Endometrium (tissue), 2 donors: ENCODE data around the gene PRKCE.
"Not testable (repeated sequence)": the region's sequence is repeated elsewhere in the genome, so short reads cannot be mapped to it uniquely, and the experiment has no call there.

ENCODE experiments used
- FAIRE-seq: peaks from 2 replicates; lab custom pipeline; 2012; peaks lifted over from hg19 to GRCh38; lab: Jason Lieb, UNC
- donor health status: control.
- donor health status: control.

The PRKCE gene

DNA sequence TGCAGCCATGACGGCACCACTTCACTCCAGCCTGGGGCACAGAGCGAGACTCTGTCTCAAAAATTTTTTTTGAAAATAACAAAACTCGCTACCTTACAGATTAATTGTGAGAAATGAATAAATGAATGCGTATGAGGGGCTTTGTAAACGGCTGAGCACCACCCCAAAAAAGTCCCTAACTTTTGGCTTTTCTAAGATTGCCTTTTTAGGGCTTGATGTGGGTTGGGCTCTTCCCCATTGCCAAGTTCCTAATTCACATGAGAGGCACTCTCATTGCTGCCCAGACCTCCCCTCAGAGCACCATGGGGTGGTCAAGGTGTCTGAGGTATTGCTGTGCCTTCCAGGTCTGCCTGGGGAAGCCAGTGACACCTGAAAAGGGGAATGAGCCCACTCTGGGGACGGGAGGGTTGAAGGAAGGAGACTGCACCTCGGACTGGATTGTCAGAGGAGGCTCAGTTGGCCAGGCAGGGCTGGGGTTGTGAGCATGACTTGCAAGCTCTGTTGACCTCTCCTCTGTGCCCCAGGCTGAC is 186.4 kb downstream of the PRKCE start:
- no peak for FAIRE-seq

DNA sequence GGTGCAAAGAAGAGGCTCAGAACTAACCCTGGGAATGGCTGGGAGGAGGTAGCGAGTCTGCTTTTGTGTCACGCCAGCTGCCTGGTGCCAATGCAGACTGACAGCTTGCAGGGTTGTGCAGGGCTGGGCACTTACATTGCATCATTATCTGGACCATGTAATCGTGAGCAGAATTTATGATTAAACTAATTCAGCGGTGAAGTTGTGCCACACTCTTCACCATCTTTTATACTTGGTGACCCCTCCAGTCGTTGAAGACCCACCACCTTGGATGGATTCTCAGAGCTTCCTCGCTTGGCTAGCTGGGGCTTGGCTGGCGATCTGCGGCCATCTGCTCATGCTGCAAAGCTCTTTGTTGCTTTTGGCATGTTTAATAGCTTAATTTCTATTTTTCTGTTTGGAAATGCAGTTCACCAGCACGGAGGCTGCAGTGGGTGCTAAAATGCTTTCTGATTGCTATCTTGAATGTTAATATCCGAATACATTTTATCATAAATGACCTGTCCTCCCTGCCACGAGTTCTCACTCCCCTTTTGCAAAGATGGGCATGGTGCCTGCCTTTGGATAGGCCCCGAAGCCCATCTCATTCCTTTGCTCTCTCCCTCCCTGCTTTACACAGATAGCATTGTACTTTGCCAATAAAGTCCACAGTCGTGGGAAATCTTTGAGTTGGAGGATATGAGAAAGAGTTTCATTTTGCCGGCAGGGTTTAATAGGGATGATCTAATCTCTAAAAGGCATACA is 188.2 kb downstream of the PRKCE start:
- FAIRE-seq = no peak

DNA sequence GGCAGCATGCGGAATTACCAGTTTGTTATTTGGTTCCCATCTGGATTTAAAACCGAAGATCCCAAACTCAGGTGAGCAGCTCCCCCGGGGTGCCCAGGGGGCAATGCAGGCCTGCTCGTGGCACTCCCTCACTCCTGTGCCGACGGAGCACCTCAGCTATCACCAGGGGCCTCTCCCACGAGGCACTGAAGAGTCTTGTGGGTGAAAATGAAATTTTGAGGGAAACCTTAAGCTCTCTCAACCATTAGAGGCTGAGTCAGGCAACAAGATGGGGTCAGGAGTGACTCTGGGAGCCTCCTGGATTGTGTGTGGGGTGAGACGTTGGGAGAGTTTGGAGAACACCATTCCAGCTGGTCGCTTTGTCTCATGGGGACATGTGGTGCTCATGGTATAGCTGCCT is 189.0 kb downstream of the PRKCE start:
- no peak for FAIRE-seq

DNA sequence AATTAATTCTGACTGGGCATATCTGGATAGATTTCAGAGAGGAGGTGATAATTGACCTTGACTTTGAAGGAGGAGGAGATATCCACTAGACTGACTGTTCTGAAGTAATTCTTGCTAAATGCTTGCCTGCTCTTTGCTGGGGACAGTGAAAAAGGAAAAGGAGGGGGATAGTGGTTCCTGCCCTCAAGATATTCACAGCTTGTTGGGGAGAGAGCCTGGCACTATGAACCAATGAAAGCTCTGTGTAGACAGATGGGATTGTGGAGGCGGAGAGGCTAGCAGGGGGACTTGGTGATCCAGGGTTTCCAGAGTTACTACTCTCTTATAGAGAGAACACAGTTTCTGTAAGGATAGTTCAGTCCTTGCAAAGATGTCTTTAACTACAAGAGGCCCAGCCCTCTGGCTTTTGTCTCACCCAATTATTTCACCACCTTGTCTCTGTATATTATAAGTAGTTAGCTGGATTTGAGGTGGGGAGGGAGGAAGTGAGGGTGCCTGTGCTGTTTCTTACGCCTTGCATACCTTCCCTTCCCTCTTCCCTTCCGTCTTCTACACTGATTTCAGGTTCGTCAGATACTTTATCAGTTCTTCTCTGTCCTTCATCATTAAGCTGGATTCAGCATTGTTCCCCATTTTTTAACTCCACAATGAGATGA is 190.4 kb downstream of the PRKCE start:
- FAIRE-seq = no peak

DNA sequence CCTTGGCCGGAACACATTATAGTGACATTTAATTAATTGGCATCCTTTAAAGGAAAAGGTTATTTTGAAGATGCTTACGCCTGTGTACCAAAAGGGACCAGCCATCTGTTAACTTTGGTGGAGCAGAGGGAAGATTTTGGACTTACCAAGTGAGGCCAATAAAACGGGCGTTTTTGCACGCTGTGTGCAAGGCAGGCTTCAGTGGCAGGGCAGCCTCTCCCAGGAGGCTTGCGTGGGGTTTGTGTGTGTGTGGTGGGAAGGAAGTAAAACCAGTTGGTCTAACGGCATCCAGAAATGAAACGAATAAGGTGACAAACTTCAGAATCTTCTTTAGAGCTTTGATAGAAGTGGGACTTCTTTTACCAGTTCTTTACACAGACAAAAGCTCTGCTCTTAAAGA is 191.7 kb downstream of the PRKCE start:
- no peak for FAIRE-seq

DNA sequence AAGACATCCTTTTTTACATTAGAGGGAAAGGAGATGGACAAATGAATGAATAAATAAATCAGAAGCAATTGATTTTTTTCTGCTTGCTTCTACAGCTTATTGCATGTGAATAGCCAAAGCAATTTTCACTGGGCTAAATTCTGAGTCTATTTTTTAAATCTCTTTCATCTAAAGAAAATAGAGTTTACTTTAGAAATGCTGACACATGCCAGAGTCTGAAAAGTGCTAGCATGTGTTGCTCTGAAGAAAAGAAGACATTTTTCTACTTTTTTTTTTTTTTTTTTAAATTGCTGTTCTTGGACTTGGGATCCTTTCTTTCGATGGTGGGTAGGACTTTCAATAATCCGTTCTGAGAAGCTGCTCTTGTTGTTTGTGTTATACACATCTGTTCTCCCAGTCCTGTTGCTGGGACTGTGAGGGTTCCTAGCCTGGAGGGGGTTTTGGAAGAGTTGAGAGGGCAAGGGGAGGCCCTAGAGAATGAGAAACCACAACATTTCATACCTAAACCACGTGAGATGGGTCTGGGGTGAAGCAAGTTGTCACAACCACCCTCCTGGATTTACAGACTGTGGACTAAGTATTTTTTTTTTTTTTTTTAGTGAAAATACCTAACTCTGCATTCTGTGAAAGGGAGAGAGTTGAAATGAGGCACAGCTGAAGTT is 193.5 kb downstream of the PRKCE start:
- FAIRE-seq = no peak

DNA sequence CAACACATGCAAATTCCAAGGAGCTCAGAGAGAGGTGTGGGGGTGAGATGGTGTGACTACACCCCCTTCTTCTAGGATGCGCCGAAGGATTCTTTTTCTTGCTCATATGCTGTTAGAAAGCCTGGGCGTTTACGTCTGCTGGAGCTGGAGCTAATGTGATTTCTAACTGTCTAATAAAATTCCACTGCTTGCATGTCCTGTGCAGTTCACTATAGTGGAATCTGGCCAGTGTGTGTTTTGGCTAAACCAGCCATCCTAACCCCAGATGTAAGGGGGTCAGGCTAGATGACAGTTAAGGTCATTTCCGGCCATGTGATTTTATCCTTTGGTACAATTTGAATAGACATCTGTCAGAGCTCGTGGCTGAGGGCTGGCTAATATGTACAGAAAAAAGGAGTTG is 194.1 kb downstream of the PRKCE start:
- no peak for FAIRE-seq

DNA sequence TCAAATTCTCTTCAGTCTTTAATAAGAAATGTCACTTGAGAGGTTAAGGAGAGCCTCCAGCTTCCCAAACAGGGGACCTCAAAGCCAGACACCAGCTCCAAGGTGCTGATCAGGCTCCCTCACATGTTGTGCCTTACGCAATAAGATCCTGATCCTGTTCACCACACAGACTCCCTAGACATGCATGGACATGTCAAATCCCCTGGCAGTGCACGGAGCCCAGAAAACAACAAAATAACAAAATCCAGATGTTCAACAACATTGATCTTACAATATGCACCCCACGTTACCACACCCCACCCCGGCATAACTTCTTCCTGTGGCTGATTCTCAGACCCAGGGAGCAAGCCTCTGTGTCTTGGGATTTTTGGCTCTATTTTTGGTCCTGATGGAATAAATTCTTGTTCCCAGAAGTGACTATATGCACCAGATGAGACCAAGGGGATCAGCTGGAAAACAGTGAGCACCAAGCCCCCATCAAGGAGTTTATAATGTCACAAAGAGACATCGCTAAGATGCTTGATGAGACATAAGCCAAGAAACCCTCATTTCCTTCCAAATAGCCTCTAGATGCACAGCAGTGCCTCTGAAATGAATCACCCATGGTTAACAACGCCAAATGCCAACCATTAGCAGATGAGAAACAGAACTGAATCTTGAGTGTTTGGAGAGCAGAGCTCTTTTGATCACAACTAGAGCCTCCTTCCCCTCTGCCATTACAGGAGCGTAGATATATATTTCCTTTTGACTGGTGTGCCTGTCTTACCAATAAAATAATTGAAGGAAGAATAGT is 198.2 kb downstream of the PRKCE start:
- no peak for FAIRE-seq

DNA sequence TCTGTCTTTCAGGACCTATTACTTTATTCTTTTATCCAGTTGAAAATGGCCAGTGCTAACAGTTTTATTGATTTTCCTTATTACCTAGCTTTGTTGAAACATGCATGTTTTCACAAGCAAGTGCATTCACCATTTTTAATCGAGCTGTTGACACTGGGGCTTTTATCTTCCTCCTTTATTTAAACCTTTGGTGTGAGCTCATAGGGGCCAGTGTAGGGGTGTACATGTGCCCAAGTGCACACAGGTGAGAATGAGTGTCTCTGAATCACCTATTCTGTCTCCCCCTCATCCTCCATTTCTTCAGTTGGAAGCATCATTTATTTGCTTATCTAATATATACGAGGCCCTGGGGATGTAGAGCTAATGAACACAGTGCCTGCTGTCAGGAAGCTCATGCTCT is 199.1 kb downstream of the PRKCE start:
- FAIRE-seq = no peak

DNA sequence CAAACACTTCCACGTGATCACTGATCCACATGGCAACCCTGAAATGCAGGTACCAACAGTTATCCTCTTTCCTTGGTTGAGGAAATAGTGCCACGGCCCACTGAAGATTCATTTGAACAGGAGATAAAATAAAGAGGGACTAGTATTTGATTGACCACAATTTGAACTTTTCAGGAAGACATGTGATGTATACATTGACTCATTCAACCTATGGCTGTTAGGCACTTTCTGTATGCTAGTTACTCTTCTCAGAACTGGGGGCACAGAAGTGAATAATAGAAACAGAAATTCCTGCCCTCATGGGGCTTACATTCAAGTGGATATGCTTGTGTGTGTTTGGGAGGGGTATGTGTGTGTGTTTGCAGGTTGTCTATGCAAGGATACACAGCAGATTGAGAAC is 199.6 kb downstream of the PRKCE start:
- no peak for FAIRE-seq

DNA sequence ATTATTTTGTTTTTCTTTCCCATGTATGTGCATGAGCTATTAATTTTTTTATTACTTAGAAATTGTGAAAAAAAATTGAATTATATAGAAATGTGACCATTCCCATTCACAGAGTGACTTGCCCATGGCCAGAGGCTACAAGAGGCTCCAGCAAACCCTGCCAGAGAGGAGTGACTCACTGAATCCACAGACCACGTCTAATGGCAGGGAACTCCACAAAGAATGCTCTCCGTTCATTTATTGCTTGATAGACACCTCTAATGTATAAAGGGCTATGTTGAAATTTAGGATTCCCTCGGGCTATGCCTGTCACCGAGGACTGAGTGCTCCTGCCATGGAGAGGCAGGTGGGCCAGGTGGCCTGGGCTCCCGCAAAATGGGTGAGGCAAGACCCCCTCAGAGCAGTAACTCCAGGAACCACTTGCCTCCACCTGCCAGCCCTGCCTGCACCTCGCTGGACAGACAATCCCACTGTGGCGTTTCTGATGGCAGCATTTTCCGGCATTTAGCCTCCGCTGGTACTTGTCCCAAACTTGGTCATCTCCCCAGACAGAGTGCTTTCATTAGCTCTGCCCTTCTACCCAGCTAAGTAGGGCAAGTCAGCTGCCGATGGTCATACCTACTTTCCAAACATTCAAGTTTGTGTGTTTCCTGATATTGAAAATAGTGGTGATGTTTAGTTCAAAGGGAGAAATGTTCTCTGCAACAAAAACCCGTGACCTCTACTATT is 200.3 kb downstream of the PRKCE start:
- FAIRE-seq = no peak

DNA sequence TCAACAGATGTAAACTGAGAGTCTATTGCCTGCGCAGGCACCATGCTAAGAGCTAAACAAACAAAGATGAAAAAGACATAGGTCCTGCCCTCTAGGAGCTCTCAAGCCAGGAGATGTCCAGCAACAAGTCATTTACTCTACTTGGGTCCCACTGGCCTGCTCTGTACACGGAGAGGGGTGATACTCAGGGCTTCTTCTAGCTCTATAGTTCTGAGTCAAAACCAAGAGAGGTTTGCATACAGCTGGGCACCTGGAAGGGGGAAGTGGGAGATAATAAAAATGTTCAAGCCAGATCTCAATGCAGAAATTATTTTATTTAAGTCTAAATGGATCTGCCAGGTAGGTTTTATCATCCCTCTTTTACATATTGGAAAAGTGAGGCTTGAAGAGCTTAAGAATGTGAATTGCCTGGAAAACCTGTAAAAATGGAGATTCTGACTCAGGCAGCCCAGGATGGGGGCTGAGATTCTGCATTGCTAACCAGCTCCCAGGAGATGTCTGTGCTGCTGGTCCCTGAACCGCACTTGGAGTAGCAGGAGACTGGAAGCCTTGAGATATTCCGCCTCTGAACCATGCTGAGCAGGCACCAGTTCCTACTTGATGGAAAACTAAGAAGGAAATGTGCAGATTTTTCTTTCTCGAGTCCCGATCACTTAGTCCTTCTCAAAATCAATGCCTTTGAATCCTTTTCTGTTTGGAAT is 201.1 kb downstream of the PRKCE start:
- FAIRE-seq = no peak

DNA sequence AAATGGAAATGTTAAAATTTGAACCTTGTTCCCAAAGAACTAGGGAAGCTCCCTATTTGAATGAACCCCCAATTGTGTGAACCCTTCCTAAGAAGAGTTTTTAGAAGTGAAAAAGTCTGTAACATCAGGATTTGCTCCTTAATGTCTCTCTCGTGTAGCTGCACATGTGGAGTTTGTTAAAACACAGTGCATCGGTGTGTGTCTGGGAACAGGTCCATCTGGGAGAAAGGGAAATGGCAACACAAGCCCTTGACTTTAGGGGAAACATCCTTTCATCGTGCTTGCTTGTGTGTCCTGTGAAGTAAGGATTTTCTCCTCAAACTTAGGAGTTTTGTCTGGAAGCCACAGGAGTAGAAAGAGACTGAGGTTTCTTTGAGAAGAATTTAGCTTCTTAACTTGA is 203.9 kb downstream of the PRKCE start:
- no peak for FAIRE-seq

DNA sequence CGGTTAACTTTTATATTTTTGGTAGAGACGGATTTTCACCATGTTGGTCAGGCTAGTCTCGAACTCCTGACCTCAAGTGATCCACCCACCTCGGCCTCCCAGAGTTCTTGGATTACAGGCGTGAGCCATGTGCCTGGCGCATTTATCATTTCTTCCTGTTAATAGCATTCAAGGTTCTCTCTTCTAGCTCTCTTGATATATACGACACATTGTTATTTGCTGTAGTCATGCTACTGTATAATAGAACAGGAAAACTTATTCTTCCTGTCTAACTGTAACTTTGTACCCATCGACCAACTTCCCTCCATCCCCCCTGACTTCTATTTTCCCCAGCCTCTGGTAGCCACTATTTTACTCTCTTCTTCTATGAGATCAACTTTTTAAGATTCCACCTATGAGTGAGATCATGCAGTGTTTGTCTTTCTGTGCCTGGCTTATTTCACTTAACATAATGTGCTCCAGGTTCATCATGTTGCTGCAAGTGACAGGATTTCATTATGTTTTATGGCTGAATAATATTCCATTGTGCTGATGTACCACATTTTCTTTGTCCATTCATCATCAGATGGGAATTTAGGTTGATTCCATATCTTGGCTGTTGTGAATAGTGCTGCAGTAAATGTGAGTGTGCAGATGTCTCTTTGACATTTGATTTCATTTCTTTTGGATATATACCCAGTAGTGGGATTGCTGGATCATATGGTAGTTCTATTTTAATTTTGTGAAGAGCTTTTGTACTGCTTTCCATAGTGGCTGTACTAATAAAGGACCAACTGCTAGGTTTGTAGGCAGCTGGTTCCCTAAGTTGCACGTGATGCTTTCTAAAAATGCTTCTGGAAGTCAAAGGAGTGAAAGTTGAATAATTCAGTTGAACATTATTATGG is 205.2 kb downstream of the PRKCE start:
- FAIRE-seq = no peak

DNA sequence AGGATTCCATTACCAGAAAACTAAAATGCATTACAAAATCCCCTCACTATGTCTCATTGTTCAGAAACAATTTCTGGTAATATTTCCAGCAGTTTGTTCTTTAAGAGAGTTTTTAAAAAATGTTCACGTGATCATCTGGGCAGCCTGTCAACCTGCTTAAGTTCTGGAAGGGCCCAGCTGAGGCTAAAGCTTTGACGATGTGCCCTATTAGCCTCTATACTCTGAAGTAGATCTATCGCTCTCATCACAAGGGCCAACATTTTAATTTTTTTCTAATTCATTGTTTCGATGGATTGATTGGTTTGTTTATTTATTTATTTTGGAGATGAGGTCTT is 205.8 kb downstream of the PRKCE start:
- no peak for FAIRE-seq

DNA sequence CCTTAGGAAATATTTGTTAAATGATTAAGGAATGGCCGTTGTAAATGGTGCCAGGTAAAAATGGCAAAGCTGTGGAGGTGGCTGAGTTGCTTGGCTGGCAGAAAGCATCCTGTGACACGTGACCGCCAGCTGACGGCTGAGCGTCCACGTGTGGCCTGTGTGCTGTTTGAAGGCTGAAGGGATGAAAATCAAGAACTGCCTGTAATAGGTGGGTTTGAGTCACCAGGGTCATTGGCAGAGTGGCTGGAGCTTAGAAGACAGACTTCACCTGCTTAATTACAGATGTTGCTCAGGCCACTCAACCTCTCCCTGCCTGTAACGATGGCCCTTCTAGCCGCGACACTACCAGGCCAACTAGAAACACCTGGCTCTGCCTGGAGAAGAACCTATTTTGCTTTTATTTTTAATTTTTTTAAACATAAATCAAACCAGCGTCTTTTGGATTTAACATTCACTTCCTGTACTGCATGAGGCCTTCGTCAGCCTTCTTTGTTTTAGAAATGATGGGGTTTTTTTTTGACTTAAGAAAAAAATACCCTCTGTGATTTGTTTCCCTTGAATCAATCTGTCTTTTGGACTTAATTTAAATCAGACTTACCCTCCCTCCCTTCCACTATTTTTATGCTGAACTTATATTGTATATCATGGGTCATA is 206.5 kb downstream of the PRKCE start:
- no peak for FAIRE-seq

DNA sequence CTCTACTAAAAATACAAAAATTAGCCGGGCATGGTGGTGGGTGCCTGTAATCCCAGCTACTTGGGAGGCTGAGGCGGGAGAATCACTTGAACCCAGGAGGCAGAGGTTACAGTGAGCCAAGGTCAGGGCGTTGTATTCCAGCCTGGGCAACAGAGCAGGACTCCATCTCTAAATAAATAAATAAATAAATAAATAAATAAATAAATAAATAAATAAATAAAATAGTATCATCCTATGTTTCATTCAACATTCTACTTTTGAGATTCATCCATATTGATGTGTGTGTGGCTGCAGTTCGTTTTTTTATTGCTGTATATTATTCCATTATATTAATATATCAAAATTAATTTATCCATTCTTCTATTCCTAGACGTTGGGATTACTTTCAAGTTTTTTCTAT is 207.4 kb downstream of the PRKCE start:
- not testable (repeated sequence) for FAIRE-seq

DNA sequence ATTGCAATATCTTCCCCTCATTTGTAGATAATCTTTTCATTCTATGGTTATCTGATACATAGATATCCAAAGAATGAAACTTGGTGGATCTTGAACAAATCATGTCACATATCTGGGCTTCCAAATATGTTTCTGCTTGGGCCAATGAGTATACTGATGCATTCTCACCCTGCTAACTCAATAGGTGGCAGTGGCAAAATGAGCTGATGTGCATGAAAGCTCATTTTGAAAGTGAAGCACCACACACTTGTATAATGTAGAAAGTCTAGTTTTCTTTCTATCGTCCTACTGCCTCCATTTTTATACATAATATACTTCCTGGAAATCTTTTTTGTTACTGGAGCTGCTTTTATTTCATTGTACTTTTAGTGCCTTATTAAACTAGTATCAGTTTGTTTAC is 208.2 kb downstream of the PRKCE start:
- FAIRE-seq = no peak
